Measurements from ENCODE around the gene NHSL2. TPM values are rescaled to one million over a fixed set of nuclear protein-coding genes. Genes with fewer than 3 reads are reported as not detected.

NHSL2 gene
- total and polyA plus RNA-seq, 4 donors, result 1.4 to 9.9 (median 4.7) TPM

DNA sequence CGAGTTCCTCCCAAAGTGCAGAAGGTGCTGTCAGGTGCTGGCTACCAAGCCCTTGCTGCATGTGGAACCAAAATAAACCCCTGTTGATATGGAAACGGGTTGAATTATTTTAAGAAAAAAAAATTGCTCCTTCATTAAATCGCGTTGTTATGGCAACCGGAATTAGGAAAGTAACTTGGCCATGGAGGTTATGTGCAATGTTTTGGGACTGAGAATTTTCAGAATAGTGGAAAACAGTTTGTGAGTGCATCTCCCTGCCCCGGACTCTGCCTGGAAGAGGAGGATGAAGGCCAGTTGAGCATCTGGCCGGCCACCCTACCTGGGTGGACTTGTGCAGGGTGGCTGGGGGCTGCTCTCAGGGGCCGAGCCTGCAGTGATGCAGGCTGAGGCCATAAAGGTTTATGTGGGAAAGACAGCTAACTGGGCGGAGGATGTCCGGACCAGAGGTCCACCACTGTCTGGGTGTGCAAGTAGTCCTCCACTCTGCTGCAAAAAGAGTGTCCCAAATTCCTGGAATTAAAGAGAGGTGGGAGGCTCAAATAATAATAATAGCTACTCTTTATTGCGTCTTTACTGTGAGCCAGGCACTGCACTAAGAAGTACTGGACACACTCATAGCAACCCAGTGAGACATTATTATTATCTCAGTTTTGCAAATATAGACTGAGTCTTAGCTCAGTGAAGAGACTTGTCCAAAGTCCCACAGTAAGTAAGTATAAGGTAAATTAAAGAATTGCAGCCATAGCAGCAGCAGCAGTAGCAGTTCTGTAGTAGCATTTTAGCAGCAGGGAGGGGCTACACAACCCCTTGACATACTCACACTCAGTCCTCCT is 200.4 kb downstream of the NHSL2 start:
- H3K27me3 ChIP-seq (ENCODE audit: control insufficient read depth in 3 of 3, insufficient read depth in 3 of 3, low read length in 2 of 3), result peaks cover 0 to 18% (median 9%) of the 10 kb centered on the region in 3 donors
- H3K9ac ChIP-seq (ENCODE audit: insufficient read depth in 1 of 2, low read length in 2 of 2), result no peak overlapping the region
- no peaks in the 10 kb centered on the region for H3K36me3 ChIP-seq (ENCODE audit: control insufficient read depth in 4 of 4, insufficient read depth in 4 of 4, low read length in 4 of 4)
- H3K9me3 ChIP-seq (ENCODE audit: control insufficient read depth in 4 of 4, insufficient read depth in 3 of 4, low read length in 3 of 4), result peaks cover 0 to 2% (median 0%) of the 10 kb centered on the region in 4 donors
- peaks cover 0 to 5% (median 2%) of the 10 kb centered on the region in 5 donors for H3K4me1 ChIP-seq (ENCODE audit: control insufficient read depth in 5 of 5, insufficient read depth in 5 of 5, low read length in 5 of 5)
- TF ChIP-seq, protein P1, sequence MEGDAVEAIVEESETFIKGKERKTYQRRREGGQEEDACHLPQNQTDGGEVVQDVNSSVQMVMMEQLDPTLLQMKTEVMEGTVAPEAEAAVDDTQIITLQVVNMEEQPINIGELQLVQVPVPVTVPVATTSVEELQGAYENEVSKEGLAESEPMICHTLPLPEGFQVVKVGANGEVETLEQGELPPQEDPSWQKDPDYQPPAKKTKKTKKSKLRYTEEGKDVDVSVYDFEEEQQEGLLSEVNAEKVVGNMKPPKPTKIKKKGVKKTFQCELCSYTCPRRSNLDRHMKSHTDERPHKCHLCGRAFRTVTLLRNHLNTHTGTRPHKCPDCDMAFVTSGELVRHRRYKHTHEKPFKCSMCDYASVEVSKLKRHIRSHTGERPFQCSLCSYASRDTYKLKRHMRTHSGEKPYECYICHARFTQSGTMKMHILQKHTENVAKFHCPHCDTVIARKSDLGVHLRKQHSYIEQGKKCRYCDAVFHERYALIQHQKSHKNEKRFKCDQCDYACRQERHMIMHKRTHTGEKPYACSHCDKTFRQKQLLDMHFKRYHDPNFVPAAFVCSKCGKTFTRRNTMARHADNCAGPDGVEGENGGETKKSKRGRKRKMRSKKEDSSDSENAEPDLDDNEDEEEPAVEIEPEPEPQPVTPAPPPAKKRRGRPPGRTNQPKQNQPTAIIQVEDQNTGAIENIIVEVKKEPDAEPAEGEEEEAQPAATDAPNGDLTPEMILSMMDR (IDR thresholded peaks at IDR 0.05; ENCODE audit: control extremely low read depth, extremely low read depth), result no peak
- ATAC-seq (ENCODE audit: insufficient read depth, low FRiP score) (no peak), DNase-seq (no peak)
- H3K4me3 ChIP-seq, result no peak overlapping the region
- H3K27ac ChIP-seq (ENCODE audit: low read depth in 1 of 2, low read length in 1 of 2), result no peak overlapping the region
- 81 to 84% methylated on average over 11 of the region's 11 CpGs for whole genome bisulfite sequencing, 2 donors

DNA sequence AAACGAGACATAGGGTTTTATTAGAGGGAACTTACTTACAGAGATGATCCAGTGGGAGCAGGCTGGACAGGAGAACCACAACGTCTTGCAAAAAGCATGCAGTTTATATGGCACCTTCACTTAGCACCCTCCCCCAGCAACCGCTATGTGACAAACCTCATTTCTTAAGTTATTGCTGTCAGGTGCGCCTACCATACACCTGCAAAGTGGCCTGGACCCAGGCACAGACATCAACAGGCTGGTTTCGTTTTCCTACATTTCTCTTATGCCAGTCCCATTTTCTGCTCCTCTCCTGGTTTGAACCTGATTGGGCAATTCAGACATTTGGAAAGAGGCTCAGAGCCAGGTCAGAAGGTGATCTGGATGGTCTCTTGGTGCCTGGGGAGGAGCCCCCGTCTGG is 202.8 kb downstream of the NHSL2 start:
- DNase-seq (no peak), ATAC-seq (ENCODE audit: insufficient read depth, low FRiP score) (no peak)
- H3K27me3 ChIP-seq (ENCODE audit: control insufficient read depth in 3 of 3, insufficient read depth in 3 of 3, low read length in 2 of 3), result peaks cover 0 to 21% (median 11%) of the 10 kb centered on the region in 3 donors
- peaks cover 0 to 5% (median 2%) of the 10 kb centered on the region in 5 donors for H3K4me1 ChIP-seq (ENCODE audit: control insufficient read depth in 5 of 5, insufficient read depth in 5 of 5, low read length in 5 of 5)
- H3K4me3 ChIP-seq, result no peak overlapping the region
- TF ChIP-seq, protein P1 (IDR thresholded peaks at IDR 0.05; ENCODE audit: control extremely low read depth, extremely low read depth), result no peak
- H3K9me3 ChIP-seq (ENCODE audit: control insufficient read depth in 4 of 4, insufficient read depth in 3 of 4, low read length in 3 of 4), result peaks cover 0 to 2% (median 0%) of the 10 kb centered on the region in 4 donors
- H3K36me3 ChIP-seq (ENCODE audit: control insufficient read depth in 4 of 4, insufficient read depth in 4 of 4, low read length in 4 of 4), result no peaks in the 10 kb centered on the region
- 81 to 91% methylated on average over 6 of the region's 6 CpGs for WGBS, 2 donors
- H3K27ac ChIP-seq (ENCODE audit: low read depth in 1 of 2, low read length in 1 of 2), result no peak overlapping the region
- no peak overlapping the region for H3K9ac ChIP-seq (ENCODE audit: insufficient read depth in 1 of 2, low read length in 2 of 2)

DNA sequence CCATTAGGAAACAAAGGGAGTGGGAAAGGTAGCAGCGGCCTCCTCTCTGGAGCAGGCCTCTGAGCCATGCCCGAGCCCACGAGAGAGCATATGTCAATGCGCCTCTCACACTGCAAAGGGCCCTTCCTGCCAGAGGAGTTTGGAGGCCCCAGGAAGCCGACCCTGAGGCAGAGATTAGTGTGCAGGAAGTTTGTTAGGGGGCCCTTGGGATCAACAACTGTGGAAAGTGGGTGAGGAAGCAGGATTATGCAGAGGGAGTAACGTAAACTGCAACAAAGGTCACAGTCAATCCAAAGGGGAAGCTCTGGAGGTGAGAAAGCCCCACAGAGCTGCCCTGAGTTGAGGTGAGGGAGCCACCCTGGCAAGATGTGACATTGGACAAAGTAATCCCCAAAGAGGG is 203.7 kb downstream of the NHSL2 start:
- H3K27ac ChIP-seq (ENCODE audit: low read depth in 1 of 2, low read length in 1 of 2), result no peak overlapping the region
- 45 to 65% methylated on average over 6 of the region's 6 CpGs for WGBS, 2 donors

More for the DNA sequence above, 203.7 kb downstream of the NHSL2 start:
- Histone ChIP-seq H3K4me3 (no peak overlapping the region), H3K9me3 (ENCODE audit: control insufficient read depth in 4 of 4, insufficient read depth in 3 of 4, low read length in 3 of 4) (peaks cover 0 to 3% (median 0%) of the 10 kb centered on the region in 4 donors), H3K27me3 (ENCODE audit: control insufficient read depth in 3 of 3, insufficient read depth in 3 of 3, low read length in 2 of 3) (peaks cover 0 to 21% (median 11%) of the 10 kb centered on the region in 3 donors), H3K9ac (ENCODE audit: insufficient read depth in 1 of 2, low read length in 2 of 2) (no peak overlapping the region), H3K4me1 (ENCODE audit: control insufficient read depth in 5 of 5, insufficient read depth in 5 of 5, low read length in 5 of 5) (peaks cover 0 to 5% (median 2%) of the 10 kb centered on the region in 5 donors), H3K36me3 (ENCODE audit: control insufficient read depth in 4 of 4, insufficient read depth in 4 of 4, low read length in 4 of 4) (no peaks in the 10 kb centered on the region)
- TF ChIP-seq, protein P1 (IDR thresholded peaks at IDR 0.05; ENCODE audit: control extremely low read depth, extremely low read depth), result no peak
- no peak for ATAC-seq (ENCODE audit: insufficient read depth, low FRiP score)
- no peak for DNase-seq
